ENCODE measurements around the gene SH2D7. TPM values are rescaled to one million over a fixed set of nuclear protein-coding genes. Genes with fewer than 3 reads are reported as not detected.

SH2D7 gene
- total RNA-seq, 1 donor from 2014 or later = not detected

GRCh38 chr15:78103406-78104118, 11.2 kb downstream of the SH2D7 start:
- FAIRE-seq (no peak), DNase-seq (ENCODE audit: low read depth) (no peak)
- no peaks in the 10 kb centered on the region for H3K36me3 ChIP-seq (ENCODE audit: control insufficient read depth, insufficient read depth, low read length)
- TF ChIP-seq, protein P1, sequence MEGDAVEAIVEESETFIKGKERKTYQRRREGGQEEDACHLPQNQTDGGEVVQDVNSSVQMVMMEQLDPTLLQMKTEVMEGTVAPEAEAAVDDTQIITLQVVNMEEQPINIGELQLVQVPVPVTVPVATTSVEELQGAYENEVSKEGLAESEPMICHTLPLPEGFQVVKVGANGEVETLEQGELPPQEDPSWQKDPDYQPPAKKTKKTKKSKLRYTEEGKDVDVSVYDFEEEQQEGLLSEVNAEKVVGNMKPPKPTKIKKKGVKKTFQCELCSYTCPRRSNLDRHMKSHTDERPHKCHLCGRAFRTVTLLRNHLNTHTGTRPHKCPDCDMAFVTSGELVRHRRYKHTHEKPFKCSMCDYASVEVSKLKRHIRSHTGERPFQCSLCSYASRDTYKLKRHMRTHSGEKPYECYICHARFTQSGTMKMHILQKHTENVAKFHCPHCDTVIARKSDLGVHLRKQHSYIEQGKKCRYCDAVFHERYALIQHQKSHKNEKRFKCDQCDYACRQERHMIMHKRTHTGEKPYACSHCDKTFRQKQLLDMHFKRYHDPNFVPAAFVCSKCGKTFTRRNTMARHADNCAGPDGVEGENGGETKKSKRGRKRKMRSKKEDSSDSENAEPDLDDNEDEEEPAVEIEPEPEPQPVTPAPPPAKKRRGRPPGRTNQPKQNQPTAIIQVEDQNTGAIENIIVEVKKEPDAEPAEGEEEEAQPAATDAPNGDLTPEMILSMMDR (IDR thresholded peaks at IDR 0.05; ENCODE audit: insufficient read depth, low read length, severe bottlenecking) = no peak
- H3K4me3 ChIP-seq (ENCODE audit: low read depth, low read length) = no peak overlapping the region
- no peaks in the 10 kb centered on the region for H3K27me3 ChIP-seq (ENCODE audit: control insufficient read depth, insufficient read depth, low read length)

DNA sequence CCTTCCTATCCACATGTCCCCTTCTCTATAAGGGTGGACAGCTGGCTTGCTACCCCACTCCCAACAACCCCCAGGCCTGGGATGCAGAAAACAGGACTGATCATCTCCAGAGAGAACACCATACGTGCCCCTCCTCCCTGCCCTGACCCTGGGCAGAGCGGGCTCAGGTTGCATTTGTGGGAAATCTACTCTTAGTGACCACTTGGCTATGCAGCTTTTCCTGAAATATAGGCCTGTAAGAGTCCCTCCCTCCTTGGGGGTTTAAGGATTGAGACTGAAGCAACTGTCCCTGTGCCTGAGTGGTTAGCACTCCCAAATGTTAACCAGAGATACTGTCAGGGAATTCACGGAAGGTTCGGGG, 11.7 kb downstream of the SH2D7 start:
- TF ChIP-seq, protein P1 (IDR thresholded peaks at IDR 0.05; ENCODE audit: insufficient read depth, low read length, severe bottlenecking) = no peak
- no peak overlapping the region for H3K4me3 ChIP-seq (ENCODE audit: low read depth, low read length)
- no peak for FAIRE-seq
- no peak for DNase-seq (ENCODE audit: low read depth)
- H3K27me3 ChIP-seq (ENCODE audit: control insufficient read depth, insufficient read depth, low read length) = no peaks in the 10 kb centered on the region
- no peaks in the 10 kb centered on the region for H3K36me3 ChIP-seq (ENCODE audit: control insufficient read depth, insufficient read depth, low read length)

DNA sequence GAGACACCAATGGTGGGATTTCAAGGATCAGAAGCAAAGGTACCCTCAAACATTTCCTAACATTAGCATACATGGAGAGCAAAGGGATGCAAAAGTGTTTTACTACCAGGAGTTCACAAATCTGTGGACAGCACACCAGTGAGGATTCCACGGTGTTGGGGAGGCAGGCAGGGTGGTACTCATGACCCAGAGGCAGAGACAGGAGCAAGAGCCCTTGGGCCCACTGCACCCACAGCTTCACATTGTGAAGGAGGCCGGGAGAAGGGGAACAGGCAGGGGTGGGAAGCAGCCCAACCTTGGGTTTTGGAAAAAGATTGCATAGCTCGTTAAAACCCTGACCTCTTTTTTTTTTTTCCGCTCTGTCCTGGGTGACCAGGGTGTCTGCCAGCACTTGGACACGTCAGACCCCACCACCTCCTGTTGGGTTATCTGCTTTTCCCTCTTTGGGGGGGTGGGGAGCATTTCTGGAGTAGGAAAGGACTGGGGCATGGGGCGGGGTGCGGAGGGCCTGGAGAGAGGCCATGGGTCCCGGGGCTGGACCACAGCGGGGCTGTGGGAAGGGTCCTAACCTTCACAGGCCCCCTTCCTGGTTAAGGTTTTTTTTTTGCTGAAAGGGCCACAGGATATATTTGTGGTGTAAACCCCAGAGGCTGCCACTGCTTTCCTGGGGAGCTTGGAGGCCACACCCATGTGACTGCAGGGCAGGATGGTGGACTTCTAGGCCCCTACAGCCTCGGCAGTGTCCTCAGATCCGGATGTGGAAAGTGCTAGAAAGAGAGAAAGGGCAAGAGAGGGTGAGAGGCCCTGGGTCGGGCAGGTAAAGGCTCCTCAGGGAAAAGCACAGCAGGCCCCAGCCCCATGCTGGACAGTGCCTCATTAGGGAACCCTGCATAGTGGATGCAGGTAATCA, 12.5 kb downstream of the SH2D7 start:
- TF ChIP-seq, protein P1 (IDR thresholded peaks at IDR 0.05; ENCODE audit: insufficient read depth, low read length, severe bottlenecking) = no peak

DNA sequence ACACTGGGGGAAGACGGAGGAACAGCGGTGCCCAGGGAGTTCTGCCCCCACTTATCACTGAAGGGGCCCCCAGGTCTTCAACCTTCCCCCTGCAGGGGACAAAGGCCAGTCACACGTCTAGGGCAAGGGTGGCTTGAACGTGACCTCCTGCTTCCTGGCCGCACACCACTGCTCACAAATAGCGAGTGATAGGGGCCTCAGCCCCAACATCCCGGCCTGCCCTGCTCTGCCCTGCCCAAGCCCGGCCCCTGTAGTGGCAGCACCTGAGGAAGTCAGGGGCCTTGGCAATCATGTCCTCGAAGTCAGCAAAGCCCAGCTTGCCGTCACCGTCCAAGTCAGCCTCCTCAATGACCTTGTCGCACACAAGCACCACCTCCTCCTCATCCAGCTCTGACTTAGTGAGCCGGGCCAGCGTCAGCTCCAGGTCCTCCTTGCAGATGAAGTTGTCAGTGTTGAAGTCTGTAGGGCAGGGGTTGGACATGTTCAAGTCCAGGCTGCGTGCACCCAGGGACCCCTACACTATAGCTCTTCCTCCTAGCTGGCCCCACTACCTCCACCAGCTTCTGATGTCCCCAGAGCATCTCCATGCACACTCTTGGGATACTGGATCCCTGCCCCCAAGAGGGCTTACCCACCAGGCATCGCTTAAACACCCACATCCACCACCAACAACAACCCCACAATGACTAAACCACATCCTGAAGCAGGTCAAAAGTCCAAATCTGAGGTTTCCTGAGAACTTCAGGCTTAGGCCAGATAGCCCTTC, 13.3 kb downstream of the SH2D7 start:
- TF ChIP-seq, protein P1 (IDR thresholded peaks at IDR 0.05; ENCODE audit: insufficient read depth, low read length, severe bottlenecking) = no peak
- H3K4me3 ChIP-seq (ENCODE audit: low read depth, low read length) = no peak overlapping the region
- no peak for FAIRE-seq
- no peaks in the 10 kb centered on the region for H3K27me3 ChIP-seq (ENCODE audit: control insufficient read depth, insufficient read depth, low read length)
- no peaks in the 10 kb centered on the region for H3K36me3 ChIP-seq (ENCODE audit: control insufficient read depth, insufficient read depth, low read length)
- no peak for DNase-seq (ENCODE audit: low read depth)

More for the DNA sequence above, 12.5 kb downstream of the SH2D7 start:
- Histone ChIP-seq H3K27me3 (ENCODE audit: control insufficient read depth, insufficient read depth, low read length) (no peaks in the 10 kb centered on the region), H3K4me3 (ENCODE audit: low read depth, low read length) (no peak overlapping the region), H3K36me3 (ENCODE audit: control insufficient read depth, insufficient read depth, low read length) (no peaks in the 10 kb centered on the region)
- DNase-seq (ENCODE audit: low read depth) = no peak
- FAIRE-seq = no peak

GRCh38 chr15:78107471-78107870, 15.1 kb downstream of the SH2D7 start:
- no peak for FAIRE-seq
- TF ChIP-seq, protein P1 (IDR thresholded peaks at IDR 0.05; ENCODE audit: insufficient read depth, low read length, severe bottlenecking) = no peak
- H3K27me3 ChIP-seq (ENCODE audit: control insufficient read depth, insufficient read depth, low read length) = no peaks in the 10 kb centered on the region
- H3K36me3 ChIP-seq (ENCODE audit: control insufficient read depth, insufficient read depth, low read length) = no peaks in the 10 kb centered on the region
- DNase-seq (ENCODE audit: low read depth) = no peak
- H3K4me3 ChIP-seq (ENCODE audit: low read depth, low read length) = no peak overlapping the region
